GM23338 (cell line): ENCODE data around the gene NFATC2IP. TPM values are rescaled to one million over a fixed set of nuclear protein-coding genes. Genes with fewer than 3 reads are reported as not detected.

Experiments
- ATAC-seq: fragments of 200-7000 bp; cut with Tn5 transposase; 3 replicates; pipeline ENCODE4 v1.9.1; 2020
- DNase-seq: peaks from one replicate; pipeline ENCODE4 v3.0.0-alpha.2; 2015; ENCODE audit warnings: low spot score
- H2AFZ ChIP-seq: fragments of 200-600 bp; sonication (generic); 2 replicates; pipeline ENCODE4 v1.8.0; 2016; ENCODE audit warnings: antibody characterized with exemption, mild to moderate bottlenecking, moderate library complexity
- H3F3A ChIP-seq: fragments of 200-600 bp; sonication (generic); replicated peaks from 2 replicates; pipeline ENCODE4 v1.8.0; 2017; ENCODE audit warnings: antibody characterized with exemption, mixed run types, low read depth
- H3K27ac ChIP-seq: fragments of 200-600 bp; sonication (generic); 2 replicates; pipeline ENCODE4 v1.6.1; 2016; ENCODE audit warnings: low read depth
- H3K27me3 ChIP-seq: fragments of 200-600 bp; sonication (generic); 2 replicates; pipeline ENCODE4 v1.8.0; 2016; ENCODE audit warnings: mild to moderate bottlenecking, mixed run types, moderate library complexity; ENCODE audit not compliant: insufficient read depth
- H3K36me3 ChIP-seq: fragments of 200-600 bp; sonication (generic); 2 replicates; pipeline ENCODE4 v1.8.0; 2016; ENCODE audit warnings: mild to moderate bottlenecking; ENCODE audit not compliant: insufficient read depth
- H3K4me1 ChIP-seq: fragments of 200-600 bp; sonication (generic); 2 replicates; pipeline ENCODE4 v1.8.0; 2016; ENCODE audit warnings: mild to moderate bottlenecking, moderate library complexity; ENCODE audit not compliant: insufficient read depth
- H3K4me2 ChIP-seq: fragments of 200-600 bp; sonication (generic); 2 replicates; pipeline ENCODE4 v1.7.1; 2017; ENCODE audit warnings: mixed run types
- H3K4me3 ChIP-seq: fragments of 200-600 bp; sonication (generic); 2 replicates; pipeline ENCODE4 v1.6.1; 2016; ENCODE audit warnings: mixed run types
- H3K79me2 ChIP-seq: fragments of 200-600 bp; sonication (generic); replicated peaks from 2 replicates; pipeline ENCODE4 v1.8.0; 2017; ENCODE audit warnings: mild to moderate bottlenecking; ENCODE audit not compliant: insufficient read depth
- H3K9me2 ChIP-seq: fragments of 200-600 bp; sonication (generic); 2 replicates; pipeline ENCODE4 v1.8.0; 2017; ENCODE audit not compliant: insufficient read depth
- H4K20me1 ChIP-seq: fragments of 200-600 bp; sonication (generic); replicated peaks from 2 replicates; pipeline ENCODE4 v1.8.0; 2017; ENCODE audit warnings: mild to moderate bottlenecking; ENCODE audit not compliant: insufficient read depth
- H3K27ac Mint-ChIP-seq: 2 replicates; pipeline ENCODE4 v1.8.0; 2020; ENCODE audit warnings: inconsistent platforms, mild to moderate bottlenecking, moderate library complexity, mixed read lengths
- H3K27me3 Mint-ChIP-seq: 3 replicates; pipeline ENCODE4 v1.8.0; 2022; ENCODE audit warnings: low read depth, mild to moderate bottlenecking, moderate library complexity, mixed read lengths, inconsistent platforms; ENCODE audit not compliant: insufficient read depth, poor library complexity
- H3K36me3 Mint-ChIP-seq: 3 replicates; pipeline ENCODE4 v1.8.0; 2021; ENCODE audit warnings: low read depth, mild to moderate bottlenecking, inconsistent platforms, moderate library complexity, mixed read lengths
- H3K4me1 Mint-ChIP-seq: 3 replicates; pipeline ENCODE4 v1.8.0; 2020; ENCODE audit warnings: mild to moderate bottlenecking, inconsistent platforms, mixed read lengths
- H3K4me3 Mint-ChIP-seq: 3 replicates; pipeline ENCODE4 v1.8.0; 2021; ENCODE audit warnings: moderate library complexity, mild to moderate bottlenecking, inconsistent platforms, mixed read lengths
- H3K9me3 Mint-ChIP-seq: 3 replicates; pipeline ENCODE4 v1.8.0; 2020; ENCODE audit warnings: moderate library complexity, mild to moderate bottlenecking, inconsistent platforms, mixed read lengths
- CREB1 ChIP-seq: fragments of 250-450 bp; sonication (Bioruptor Pico); IDR thresholded peaks from 2 replicates; pipeline ENCODE4 v1.5.0; 2020; ENCODE audit warnings: low read depth, mild to moderate bottlenecking, moderate library complexity
- CTCF ChIP-seq, 2 experiments: fragments of 200-600 bp in 1 of 2; sonication (generic) in 1 of 2; conservative IDR thresholded peaks; 2 replicates each; pipeline versions ENCODE4 v1.5.1 to v1.6.1; 2016 to 2017; ENCODE audit warnings: antibody characterized with exemption in 2 of 2, low read depth in 2 of 2, mild to moderate bottlenecking in 2 of 2, moderate library complexity in 1 of 2
- ETS1 ChIP-seq: IDR thresholded peaks from 2 replicates; pipeline ENCODE4 v1.6.1; 2016; ENCODE audit warnings: antibody characterized with exemption
- EZH2 ChIP-seq: fragments of 200-600 bp; sonication (generic); IDR thresholded peaks from one replicate; pipeline ENCODE4 v1.8.0; 2017; ENCODE audit warnings: antibody characterized with exemption, mild to moderate bottlenecking, low read depth; ENCODE audit not compliant: unreplicated experiment
- EZH2phosphoT487 ChIP-seq: fragments of 200-600 bp; sonication (generic); IDR thresholded peaks from one replicate; pipeline ENCODE4 v1.8.1; 2018; ENCODE audit warnings: antibody characterized with exemption; ENCODE audit not compliant: unreplicated experiment
- JUNB ChIP-seq: IDR thresholded peaks from one replicate; pipeline ENCODE4 v1.6.1; 2016; ENCODE audit warnings: antibody characterized with exemption; ENCODE audit not compliant: unreplicated experiment
- NANOG ChIP-seq: IDR thresholded peaks from 2 replicates; pipeline ENCODE4 v1.6.1; 2016; ENCODE audit warnings: antibody characterized with exemption, borderline replicate concordance
- POLR2AphosphoS5 ChIP-seq: IDR thresholded peaks from 2 replicates; pipeline ENCODE4 v1.6.1; 2016; ENCODE audit warnings: antibody characterized with exemption, low read depth
- REST ChIP-seq: IDR thresholded peaks from one replicate; pipeline ENCODE4 v1.6.1; 2018; ENCODE audit warnings: antibody characterized with exemption; ENCODE audit not compliant: unreplicated experiment
- STAT1 ChIP-seq: IDR thresholded peaks from one replicate; pipeline ENCODE4 v1.6.1; 2016; ENCODE audit warnings: antibody characterized with exemption; ENCODE audit not compliant: unreplicated experiment
- ZNF114 ChIP-seq: fragments of 250-450 bp; sonication (Bioruptor Pico); IDR thresholded peaks from 2 replicates; pipeline ENCODE4 v1.5.0; 2020; ENCODE audit warnings: mild to moderate bottlenecking, moderate library complexity
- ZNF331 ChIP-seq: fragments of 250-450 bp; sonication (Bioruptor Pico); IDR thresholded peaks from 2 replicates; pipeline ENCODE4 v1.5.0; 2020; ENCODE audit warnings: low read depth, mild to moderate bottlenecking, moderate library complexity
- ZNF462 ChIP-seq: fragments of 250-450 bp; sonication (Bioruptor Pico); IDR thresholded peaks from 2 replicates; pipeline ENCODE4 v1.5.0; 2020; ENCODE audit warnings: mild to moderate bottlenecking, moderate library complexity
- polyA plus RNA-seq: library from polyadenylated mRNA; unstranded; fragments of >200 nt; fragmentation: Nextera tagmentation; extraction: Ambion mirVana; gene quantifications from 2 replicates; pipeline ENCODE4 v1.2.1, GENCODE V29; 2016
- total RNA-seq: library from RNA; depleted of rRNA; stranded (reverse); fragments of >200 nt; shearing (Covaris generic); gene quantifications from 2 replicates; pipeline ENCODE4 v1.2.3, GENCODE V29; 2014

The NFATC2IP gene
- total and polyA plus RNA-seq, 2 experiments from 2014 or later: 23.5 to 65.4 TPM

- H3K9me2 ChIP-seq: no peaks in the 10 kb centered on the region
- H3K27ac ChIP-seq: no peak overlapping the region
- no peak overlapping the region for H3K4me3 ChIP-seq
- H3F3A ChIP-seq: no peaks in the 10 kb centered on the region
- 0 out of 2 replicates have a peak, but pooled peaks cover 4% of the 10 kb centered on the region for H3K36me3 ChIP-seq
- H3K4me1 Mint-ChIP-seq: no peaks in the 10 kb centered on the region
- no peaks in the 10 kb centered on the region for H3K79me2 ChIP-seq
- H3K9me3 Mint-ChIP-seq: no peaks in the 10 kb centered on the region; the same call in 1 of the 3 replicates
- DNase-seq (no peak), ATAC-seq (no peak)
- H3K4me3 Mint-ChIP-seq: no peak overlapping the region
- no peaks in the 10 kb centered on the region for H4K20me1 ChIP-seq
- H2AFZ ChIP-seq: no peak overlapping the region
- H3K27me3 Mint-ChIP-seq: peaks cover 9% of the 10 kb centered on the region
- no peak for TF ChIP-seq EZH2phosphoT487
- no peak for TF ChIP-seq REST
- no peak for TF ChIP-seq ETS1
- TF ChIP-seq STAT1: no peak
- TF ChIP-seq CREB1 (CRISPR knock-in tag): no peak
- no peak for TF ChIP-seq ZNF462 (CRISPR knock-in tag)
- TF ChIP-seq ZNF114 (CRISPR knock-in tag): no peak
- no peak for TF ChIP-seq POLR2AphosphoS5
- no peak for TF ChIP-seq ZNF331 (CRISPR knock-in tag)
- no peak for TF ChIP-seq NANOG
- no peak for TF ChIP-seq JUNB
- TF ChIP-seq CTCF (conservative IDR thresholded peaks at IDR 0.05; ENCODE audit: low read depth in 2 of 2): no peak
- no peak for TF ChIP-seq EZH2
- H3K27ac Mint-ChIP-seq: no peak overlapping the region; the same call in 1 of the 2 replicates
- H3K4me2 ChIP-seq: no peak overlapping the region
- no peaks in the 10 kb centered on the region for H3K4me1 ChIP-seq
- H3K36me3 Mint-ChIP-seq: peaks cover 7% of the 10 kb centered on the region
- no peaks in the 10 kb centered on the region for H3K27me3 ChIP-seq
These were observed 41.0 kb downstream of the NFATC2IP start for GRCh38 chr16:28991687-28992086.
